ENCODE data around the gene LCK.

Gene LCK

GRCh38 chr1:32272557-32273390 is 21.7 kb downstream of the LCK start (continued):
- no peak for TF ChIP-seq ZBTB26 (tag by site-specific recombination; optimal IDR thresholded peaks at IDR 0.05)
- no peak for TF ChIP-seq ZNF768 (tag by site-specific recombination; IDR thresholded peaks at IDR 0.05)
- TF ChIP-seq KLF1 (tag by site-specific recombination; IDR thresholded peaks at IDR 0.05), result no peak
- TF ChIP-seq ZNF701 (tag by site-specific recombination; IDR thresholded peaks at IDR 0.05), result no peak
- no peak for TF ChIP-seq ZSCAN30 (tag by site-specific recombination; IDR thresholded peaks at IDR 0.05)
- no peak for TF ChIP-seq SP3 (tag by site-specific recombination; IDR thresholded peaks at IDR 0.05)
- peak; percentile 60; the same call in 1 of the 2 replicates for TF ChIP-seq ZNF366 (tag by site-specific recombination; conservative IDR thresholded peaks at IDR 0.05)
- TF ChIP-seq ZNF155 (tag by site-specific recombination; IDR thresholded peaks at IDR 0.05), result 0 out of 2 replicates have a peak, but pooled peaks have one; percentile 74
- TF ChIP-seq, protein P1, sequence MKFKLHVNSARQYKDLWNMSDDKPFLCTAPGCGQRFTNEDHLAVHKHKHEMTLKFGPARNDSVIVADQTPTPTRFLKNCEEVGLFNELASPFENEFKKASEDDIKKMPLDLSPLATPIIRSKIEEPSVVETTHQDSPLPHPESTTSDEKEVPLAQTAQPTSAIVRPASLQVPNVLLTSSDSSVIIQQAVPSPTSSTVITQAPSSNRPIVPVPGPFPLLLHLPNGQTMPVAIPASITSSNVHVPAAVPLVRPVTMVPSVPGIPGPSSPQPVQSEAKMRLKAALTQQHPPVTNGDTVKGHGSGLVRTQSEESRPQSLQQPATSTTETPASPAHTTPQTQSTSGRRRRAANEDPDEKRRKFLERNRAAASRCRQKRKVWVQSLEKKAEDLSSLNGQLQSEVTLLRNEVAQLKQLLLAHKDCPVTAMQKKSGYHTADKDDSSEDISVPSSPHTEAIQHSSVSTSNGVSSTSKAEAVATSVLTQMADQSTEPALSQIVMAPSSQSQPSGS (tag by site-specific recombination; IDR thresholded peaks at IDR 0.05; ENCODE audit: low read depth), result no peak; the same call in 1 of the 2 replicates
- TF ChIP-seq ZNF132 (tag by site-specific recombination; IDR thresholded peaks at IDR 0.05; ENCODE audit: borderline replicate concordance), result no peak
- no peak for TF ChIP-seq KLF10 (tag by site-specific recombination; IDR thresholded peaks at IDR 0.05)
- TF ChIP-seq ZNF530 (tag by site-specific recombination; IDR thresholded peaks at IDR 0.05; ENCODE audit: low read depth), result no peak
- peak; percentile 55; the same call in 1 of the 2 replicates for TF ChIP-seq ZFP69B (tag by site-specific recombination; IDR thresholded peaks at IDR 0.05)
- no peak for TF ChIP-seq ZIC2 (tag by site-specific recombination; IDR thresholded peaks at IDR 0.05)
- TF ChIP-seq KLF8 (tag by site-specific recombination; IDR thresholded peaks at IDR 0.05), result 0 out of 2 replicates have a peak, but pooled peaks have one; percentile 31
- TF ChIP-seq, protein P2, sequence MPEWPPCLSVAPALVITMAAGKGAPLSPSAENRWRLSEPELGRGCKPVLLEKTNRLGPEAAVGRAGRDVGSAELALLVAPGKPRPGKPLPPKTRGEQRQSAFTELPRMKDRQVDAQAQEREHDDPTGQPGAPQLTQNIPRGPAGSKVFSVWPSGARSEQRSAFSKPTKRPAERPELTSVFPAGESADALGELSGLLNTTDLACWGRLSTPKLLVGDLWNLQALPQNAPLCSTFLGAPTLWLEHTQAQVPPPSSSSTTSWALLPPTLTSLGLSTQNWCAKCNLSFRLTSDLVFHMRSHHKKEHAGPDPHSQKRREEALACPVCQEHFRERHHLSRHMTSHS (tag by site-specific recombination; IDR thresholded peaks at IDR 0.05), result no peak
- no peak for TF ChIP-seq SETDB1 (IDR thresholded peaks at IDR 0.05; ENCODE audit: insufficient read length, low read length)
- TF ChIP-seq OSR2 (tag by site-specific recombination; IDR thresholded peaks at IDR 0.05), result no peak
- no peak for TF ChIP-seq ZNF426 (tag by site-specific recombination; IDR thresholded peaks at IDR 0.05)
- TF ChIP-seq ZNF112 (tag by site-specific recombination; IDR thresholded peaks at IDR 0.05), result no peak
- TF ChIP-seq ZNF248 (tag by site-specific recombination; IDR thresholded peaks at IDR 0.05), result 0 out of 2 replicates have a peak, but pooled peaks have one; percentile 13
- no peak; the same call in 1 of the 2 replicates for TF ChIP-seq OVOL3 (tag by site-specific recombination; IDR thresholded peaks at IDR 0.05)
- TF ChIP-seq ZNF19 (tag by site-specific recombination; IDR thresholded peaks at IDR 0.05; ENCODE audit: low read depth), result no peak
- TF ChIP-seq, protein P3, sequence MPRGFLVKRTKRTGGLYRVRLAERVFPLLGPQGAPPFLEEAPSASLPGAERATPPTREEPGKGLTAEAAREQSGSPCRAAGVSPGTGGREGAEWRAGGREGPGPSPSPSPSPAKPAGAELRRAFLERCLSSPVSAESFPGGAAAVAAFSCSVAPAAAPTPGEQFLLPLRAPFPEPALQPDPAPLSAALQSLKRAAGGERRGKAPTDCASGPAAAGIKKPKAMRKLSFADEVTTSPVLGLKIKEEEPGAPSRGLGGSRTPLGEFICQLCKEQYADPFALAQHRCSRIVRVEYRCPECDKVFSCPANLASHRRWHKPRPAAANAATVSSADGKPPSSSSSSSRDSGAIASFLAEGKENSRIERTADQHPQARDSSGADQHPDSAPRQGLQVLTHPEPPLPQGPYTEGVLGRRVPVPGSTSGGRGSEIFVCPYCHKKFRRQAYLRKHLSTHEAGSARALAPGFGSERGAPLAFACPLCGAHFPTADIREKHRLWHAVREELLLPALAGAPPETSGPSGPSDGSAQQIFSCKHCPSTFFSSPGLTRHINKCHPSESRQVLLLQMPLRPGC (tag by site-specific recombination; IDR thresholded peaks at IDR 0.05), result no peak
- no peak for TF ChIP-seq ZNF311 (tag by site-specific recombination; IDR thresholded peaks at IDR 0.05; ENCODE audit: borderline replicate concordance)
- TF ChIP-seq TCF7L2 (IDR thresholded peaks at IDR 0.05; ENCODE audit: borderline replicate concordance, low read depth, low read length), result no peak
- TF ChIP-seq ZNF335 (tag by site-specific recombination; conservative IDR thresholded peaks at IDR 0.05), result no peak
- no peak for TF ChIP-seq ZNF624 (tag by site-specific recombination; IDR thresholded peaks at IDR 0.05)
- TF ChIP-seq ZNF133 (tag by site-specific recombination; IDR thresholded peaks at IDR 0.05), result peak; percentile 33; the same call in 1 of the 2 replicates
- peak; percentile 100 for TF ChIP-seq ZFHX2 (tag by site-specific recombination; conservative IDR thresholded peaks at IDR 0.05)
- TF ChIP-seq ZFP3 (tag by site-specific recombination; IDR thresholded peaks at IDR 0.05; ENCODE audit: low read depth), result no peak
- TF ChIP-seq ZBTB17 (tag by site-specific recombination; IDR thresholded peaks at IDR 0.05), result no peak
- no peak for TF ChIP-seq REST (tag by site-specific recombination; IDR thresholded peaks at IDR 0.05)
